OCI-LY3 (cell line): ENCODE results near the gene PDXP.

Experiments used
- H2AFZ ChIP-seq: fragments of 200-600, 300-600 bp; shearing (Covaris generic); 2 replicates; pipeline ENCODE4 v1.6.0; 2014; ENCODE audit warnings: antibody characterized with exemption, low read depth, low read length
- H3K27ac ChIP-seq: fragments of 200-600, 300-600 bp; sonication (generic); 2 replicates; pipeline ENCODE4 v1.5.1; 2014; ENCODE audit warnings: mild to moderate bottlenecking, low read length, moderate library complexity, mixed read lengths
- H3K27me3 ChIP-seq: fragments of 200-600, 300-600 bp; sonication (generic); 2 replicates; pipeline ENCODE4 v1.6.1; 2014; ENCODE audit warnings: low read depth, low read length, mixed read lengths
- H3K36me3 ChIP-seq: fragments of 200-600, 300-600 bp; sonication (generic); replicated peaks from 2 replicates; pipeline ENCODE3; 2014; ENCODE audit warnings: low read depth, low read length, mixed read lengths
- H3K4me1 ChIP-seq: fragments of 300-600, 200-600 bp; sonication (generic); 2 replicates; pipeline ENCODE4 v1.6.1; 2014; ENCODE audit warnings: low read length, mixed read lengths
- H3K4me2 ChIP-seq: fragments of 200-600, 300-600 bp; sonication (generic); 2 replicates; pipeline ENCODE4 v1.6.1; 2014; ENCODE audit warnings: low read length, mixed read lengths
- H3K4me3 ChIP-seq: fragments of 300-600, 200-600 bp; sonication (generic); 2 replicates; pipeline ENCODE4 v1.5.1; 2014; ENCODE audit warnings: antibody characterized with exemption, mild to moderate bottlenecking, low read length, moderate library complexity
- H3K79me2 ChIP-seq: fragments of 300-600, 200-600 bp; shearing (Covaris generic); 2 replicates; pipeline ENCODE4 v1.6.1; 2014; ENCODE audit warnings: mild to moderate bottlenecking, low read length, mixed read lengths
- H3K9ac ChIP-seq: fragments of 300-600, 200-600 bp; shearing (Covaris generic); 2 replicates; pipeline ENCODE4 v1.6.0; 2014; ENCODE audit warnings: mild to moderate bottlenecking, low read length, moderate library complexity
- H3K9me3 ChIP-seq: fragments of 200-600, 300-600 bp; shearing (Covaris generic); 2 replicates; pipeline ENCODE4 v1.6.1; 2014; ENCODE audit warnings: low read length, mixed read lengths; ENCODE audit not compliant: insufficient read depth
- H4K20me1 ChIP-seq: fragments of 200-600, 300-600 bp; sonication (generic); 2 replicates; pipeline ENCODE4 v1.6.1; 2016; ENCODE audit warnings: low read length, mixed read lengths; ENCODE audit not compliant: insufficient read depth
- EZH2phosphoT487 ChIP-seq: fragments of 200-600 bp; shearing (Covaris generic); IDR thresholded peaks from 2 replicates; pipeline ENCODE4 v1.6.1; 2018; ENCODE audit warnings: antibody characterized with exemption, mixed run types, low read depth
- TF ChIP-seq, protein P1 (sequence below): fragments of 200-600, 300-600 bp; sonication (generic); IDR thresholded peaks from 2 replicates; pipeline ENCODE4 v1.5.1; 2014; ENCODE audit warnings: antibody characterized with exemption, low read length, low read depth

The PDXP gene

DNA sequence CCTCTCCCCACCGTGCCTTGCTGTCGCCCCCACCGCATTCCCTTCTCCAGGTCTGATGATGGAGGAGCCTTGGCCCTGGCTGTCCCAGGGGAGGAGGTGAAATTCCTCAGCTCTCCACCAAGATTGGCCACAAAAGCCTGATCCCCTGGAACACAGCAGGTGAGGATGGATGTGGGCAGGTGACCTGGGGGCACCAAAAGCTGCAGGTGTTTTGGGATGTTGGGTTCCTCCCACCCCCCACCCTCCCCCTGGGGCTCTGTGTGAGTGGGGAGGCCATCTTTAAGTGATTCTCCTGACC is 39.0 kb downstream of the PDXP start:
- Histone ChIP-seq H3K79me2 (no peaks in the 10 kb centered on the region), H3K9ac (no peak overlapping the region), H3K9me3 (no peaks in the 10 kb centered on the region), H3K4me1 (no peaks in the 10 kb centered on the region), H2AFZ (no peak overlapping the region), H3K27me3 (no peaks in the 10 kb centered on the region), H3K36me3 (peaks cover 12% of the 10 kb centered on the region), H3K4me2 (no peak overlapping the region), H4K20me1 (no peaks in the 10 kb centered on the region), H3K27ac (no peak overlapping the region), H3K4me3 (no peak overlapping the region)
- TF ChIP-seq EZH2phosphoT487 = no peak
- TF ChIP-seq, protein P1, sequence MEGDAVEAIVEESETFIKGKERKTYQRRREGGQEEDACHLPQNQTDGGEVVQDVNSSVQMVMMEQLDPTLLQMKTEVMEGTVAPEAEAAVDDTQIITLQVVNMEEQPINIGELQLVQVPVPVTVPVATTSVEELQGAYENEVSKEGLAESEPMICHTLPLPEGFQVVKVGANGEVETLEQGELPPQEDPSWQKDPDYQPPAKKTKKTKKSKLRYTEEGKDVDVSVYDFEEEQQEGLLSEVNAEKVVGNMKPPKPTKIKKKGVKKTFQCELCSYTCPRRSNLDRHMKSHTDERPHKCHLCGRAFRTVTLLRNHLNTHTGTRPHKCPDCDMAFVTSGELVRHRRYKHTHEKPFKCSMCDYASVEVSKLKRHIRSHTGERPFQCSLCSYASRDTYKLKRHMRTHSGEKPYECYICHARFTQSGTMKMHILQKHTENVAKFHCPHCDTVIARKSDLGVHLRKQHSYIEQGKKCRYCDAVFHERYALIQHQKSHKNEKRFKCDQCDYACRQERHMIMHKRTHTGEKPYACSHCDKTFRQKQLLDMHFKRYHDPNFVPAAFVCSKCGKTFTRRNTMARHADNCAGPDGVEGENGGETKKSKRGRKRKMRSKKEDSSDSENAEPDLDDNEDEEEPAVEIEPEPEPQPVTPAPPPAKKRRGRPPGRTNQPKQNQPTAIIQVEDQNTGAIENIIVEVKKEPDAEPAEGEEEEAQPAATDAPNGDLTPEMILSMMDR = no peak

DNA sequence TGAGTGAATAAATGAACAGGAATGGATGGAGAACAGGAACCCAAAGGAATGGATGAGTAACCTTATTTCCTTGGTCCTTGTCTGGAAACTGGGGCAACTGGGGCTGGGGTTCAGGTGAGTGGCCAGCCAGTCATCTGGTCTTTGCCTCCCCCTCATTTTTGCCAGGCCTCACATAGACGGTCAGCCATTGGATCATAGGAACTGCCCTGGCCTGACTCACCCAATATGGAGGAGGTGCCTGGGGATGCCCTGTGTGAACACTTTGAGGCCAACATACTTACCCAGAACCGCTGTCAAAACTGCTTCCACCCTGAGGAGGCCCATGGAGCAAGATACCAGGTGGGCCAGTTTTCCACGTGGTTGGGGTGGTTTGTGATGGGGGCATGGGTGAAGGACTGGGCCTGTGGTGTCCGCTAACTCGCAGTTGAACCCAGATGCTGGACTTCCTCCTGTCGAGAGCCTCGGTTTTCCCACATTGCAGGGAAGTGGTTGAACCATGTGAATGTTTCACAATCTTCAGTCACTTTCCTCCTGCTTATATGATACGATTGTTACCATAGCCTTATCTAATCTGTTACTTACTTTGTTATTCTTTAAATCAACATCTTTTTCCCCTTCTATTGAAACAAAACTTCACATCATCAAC is 42.7 kb downstream of the PDXP start:
- Histone ChIP-seq H3K9me3 (no peaks in the 10 kb centered on the region), H3K79me2 (no peaks in the 10 kb centered on the region), H2AFZ (no peak overlapping the region), H3K36me3 (no peaks in the 10 kb centered on the region), H3K4me1 (no peaks in the 10 kb centered on the region), H3K4me3 (no peak overlapping the region), H4K20me1 (no peaks in the 10 kb centered on the region), H3K27me3 (no peaks in the 10 kb centered on the region), H3K27ac (no peak overlapping the region), H3K9ac (no peak overlapping the region), H3K4me2 (no peak overlapping the region)
- TF ChIP-seq, protein P1 = no peak
- no peak for TF ChIP-seq EZH2phosphoT487

DNA sequence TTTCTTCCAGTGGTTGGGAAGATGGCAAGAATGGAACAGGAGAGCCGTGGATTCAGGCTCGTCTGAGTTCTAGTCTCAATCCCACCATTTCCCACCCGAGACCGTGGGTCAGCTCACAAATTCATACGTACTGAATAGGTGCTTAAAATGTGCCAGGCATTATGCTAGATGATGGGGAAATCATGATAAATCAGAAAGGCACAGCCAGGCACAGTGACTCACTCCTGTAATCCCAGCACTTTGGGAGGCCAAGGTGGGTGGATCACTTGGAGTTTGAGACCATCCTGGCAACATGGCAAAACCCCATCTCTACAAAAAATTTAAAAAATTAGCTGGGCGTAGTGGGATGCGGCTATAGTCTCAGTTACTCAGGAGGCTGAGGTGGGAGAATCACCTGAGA is 45.4 kb downstream of the PDXP start:
- no peak overlapping the region for H3K9ac ChIP-seq
- H3K79me2 ChIP-seq = no peaks in the 10 kb centered on the region
- H3K4me3 ChIP-seq = no peak overlapping the region
- no peak overlapping the region for H3K4me2 ChIP-seq
- H3K27me3 ChIP-seq = no peaks in the 10 kb centered on the region
- TF ChIP-seq, protein P1 = no peak
- TF ChIP-seq EZH2phosphoT487 = no peak
- no peaks in the 10 kb centered on the region for H3K4me1 ChIP-seq
- H3K27ac ChIP-seq = no peak overlapping the region
- no peaks in the 10 kb centered on the region for H4K20me1 ChIP-seq
- H3K9me3 ChIP-seq = no peaks in the 10 kb centered on the region
- no peaks in the 10 kb centered on the region for H3K36me3 ChIP-seq
- H2AFZ ChIP-seq = no peak overlapping the region

DNA sequence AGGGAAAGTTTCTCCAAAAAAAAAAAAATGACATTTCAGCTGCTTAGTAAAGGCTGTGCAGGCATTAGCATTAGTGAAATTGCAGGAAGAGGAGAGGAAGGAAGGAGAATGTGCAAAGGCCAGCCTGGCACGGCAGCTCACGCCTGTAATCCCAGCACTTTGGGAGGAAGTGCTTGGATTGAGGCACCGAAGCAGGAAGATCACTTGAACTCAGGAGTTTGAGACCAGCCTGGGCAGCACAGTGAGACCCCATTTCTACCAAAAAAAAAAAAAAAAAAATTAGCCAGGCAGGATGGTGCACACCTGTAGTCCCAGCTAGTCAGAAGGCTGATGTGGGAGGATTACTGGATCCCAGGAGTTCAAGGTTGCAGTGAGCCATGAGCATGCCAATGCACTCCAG is 46.1 kb downstream of the PDXP start:
- Histone ChIP-seq H3K36me3 (no peaks in the 10 kb centered on the region), H3K4me1 (no peaks in the 10 kb centered on the region), H4K20me1 (no peaks in the 10 kb centered on the region), H3K27ac (no peak overlapping the region), H3K4me3 (no peak overlapping the region), H3K9ac (no peak overlapping the region), H3K27me3 (no peaks in the 10 kb centered on the region), H2AFZ (no peak overlapping the region), H3K4me2 (no peak overlapping the region), H3K9me3 (no peaks in the 10 kb centered on the region), H3K79me2 (no peaks in the 10 kb centered on the region)
- TF ChIP-seq, protein P1 = no peak
- TF ChIP-seq EZH2phosphoT487 = no peak
